NCI-H1105 (cell line): ENCODE measurements around the gene GRB7.

Experiments used
- DNase-seq: peaks from one replicate; lab custom pipeline; 2025; lab: John Stamatoyannopoulos, UW

The GRB7 gene

GRCh38 chr17:39772987-39773934, 35.5 kb downstream of the GRB7 start:
- no peak for DNase-seq

GRCh38 chr17:39774047-39774446, 36.3 kb downstream of the GRB7 start:
- no peak for DNase-seq

- DNase-seq, result no peak
Observed at GRCh38 chr17:39775031-39775430, 37.3 kb downstream of the GRB7 start.

GRCh38 chr17:39776252-39776651, 38.5 kb downstream of the GRB7 start:
- DNase-seq, result no peak

GRCh38 chr17:39777534-39778365, 40.0 kb downstream of the GRB7 start:
- DNase-seq, result no peak

GRCh38 chr17:39781031-39781860, 43.5 kb downstream of the GRB7 start:
- DNase-seq, result no peak

GRCh38 chr17:39781861-39782213, 44.1 kb downstream of the GRB7 start:
- DNase-seq, result no peak

- DNase-seq, result no peak
Observed at GRCh38 chr17:39782481-39782880, 44.7 kb downstream of the GRB7 start.

- DNase-seq, result no peak
Observed at GRCh38 chr17:39782980-39783379, 45.2 kb downstream of the GRB7 start.

- no peak for DNase-seq
Observed at GRCh38 chr17:39787041-39787440, 49.3 kb downstream of the GRB7 start.

GRCh38 chr17:39787743-39788484, 50.2 kb downstream of the GRB7 start:
- no peak for DNase-seq

GRCh38 chr17:39791111-39791992, 53.6 kb downstream of the GRB7 start:
- no peak for DNase-seq

GRCh38 chr17:39792526-39793221, 54.9 kb downstream of the GRB7 start:
- DNase-seq, result no peak

GRCh38 chr17:39793301-39793872, 55.6 kb downstream of the GRB7 start:
- no peak for DNase-seq

- no peak for DNase-seq
Observed at GRCh38 chr17:39794249-39794970, 56.7 kb downstream of the GRB7 start.
